GM10266 (cell line): ENCODE measurements around the gene BEAN1.
"Not testable (repeated sequence)": the region's sequence is repeated elsewhere in the genome, so short reads cannot be mapped to it uniquely, and the experiment has no call there.

Experiments
- DNase-seq: peaks from one replicate; pipeline ENCODE4 v3.0.0; 2012; ENCODE audit errors: extremely low spot score
- TF ChIP-seq, protein P1 (sequence below): IDR thresholded peaks from 2 replicates; pipeline ENCODE4 v1.5.1; 2012; ENCODE audit warnings: mild to moderate bottlenecking, low read depth; ENCODE audit not compliant: control insufficient read depth, insufficient read depth; ENCODE audit errors: missing control alignments

The BEAN1 gene

DNA sequence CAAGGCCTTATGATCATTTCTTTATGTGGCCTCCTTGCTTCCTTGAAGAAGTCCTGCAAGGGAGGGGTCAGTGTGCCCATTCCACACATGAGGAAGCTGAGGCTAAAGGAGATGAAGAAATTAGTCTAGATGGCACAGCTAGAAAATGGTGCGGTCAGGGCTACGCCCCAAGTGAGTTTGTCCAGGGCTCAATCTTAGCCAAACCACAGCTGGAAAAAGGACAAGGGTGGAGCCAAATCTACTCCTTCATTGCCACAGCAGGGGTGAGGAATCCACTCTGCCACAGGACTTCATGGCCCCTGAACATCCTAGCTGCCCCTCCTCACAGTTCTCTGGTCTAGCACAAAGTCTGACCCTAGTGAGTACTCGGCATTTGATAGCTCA lies 16.2 kb downstream of the BEAN1 start:
- TF ChIP-seq, protein P1, sequence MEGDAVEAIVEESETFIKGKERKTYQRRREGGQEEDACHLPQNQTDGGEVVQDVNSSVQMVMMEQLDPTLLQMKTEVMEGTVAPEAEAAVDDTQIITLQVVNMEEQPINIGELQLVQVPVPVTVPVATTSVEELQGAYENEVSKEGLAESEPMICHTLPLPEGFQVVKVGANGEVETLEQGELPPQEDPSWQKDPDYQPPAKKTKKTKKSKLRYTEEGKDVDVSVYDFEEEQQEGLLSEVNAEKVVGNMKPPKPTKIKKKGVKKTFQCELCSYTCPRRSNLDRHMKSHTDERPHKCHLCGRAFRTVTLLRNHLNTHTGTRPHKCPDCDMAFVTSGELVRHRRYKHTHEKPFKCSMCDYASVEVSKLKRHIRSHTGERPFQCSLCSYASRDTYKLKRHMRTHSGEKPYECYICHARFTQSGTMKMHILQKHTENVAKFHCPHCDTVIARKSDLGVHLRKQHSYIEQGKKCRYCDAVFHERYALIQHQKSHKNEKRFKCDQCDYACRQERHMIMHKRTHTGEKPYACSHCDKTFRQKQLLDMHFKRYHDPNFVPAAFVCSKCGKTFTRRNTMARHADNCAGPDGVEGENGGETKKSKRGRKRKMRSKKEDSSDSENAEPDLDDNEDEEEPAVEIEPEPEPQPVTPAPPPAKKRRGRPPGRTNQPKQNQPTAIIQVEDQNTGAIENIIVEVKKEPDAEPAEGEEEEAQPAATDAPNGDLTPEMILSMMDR: no peak
- no peak for DNase-seq

DNA sequence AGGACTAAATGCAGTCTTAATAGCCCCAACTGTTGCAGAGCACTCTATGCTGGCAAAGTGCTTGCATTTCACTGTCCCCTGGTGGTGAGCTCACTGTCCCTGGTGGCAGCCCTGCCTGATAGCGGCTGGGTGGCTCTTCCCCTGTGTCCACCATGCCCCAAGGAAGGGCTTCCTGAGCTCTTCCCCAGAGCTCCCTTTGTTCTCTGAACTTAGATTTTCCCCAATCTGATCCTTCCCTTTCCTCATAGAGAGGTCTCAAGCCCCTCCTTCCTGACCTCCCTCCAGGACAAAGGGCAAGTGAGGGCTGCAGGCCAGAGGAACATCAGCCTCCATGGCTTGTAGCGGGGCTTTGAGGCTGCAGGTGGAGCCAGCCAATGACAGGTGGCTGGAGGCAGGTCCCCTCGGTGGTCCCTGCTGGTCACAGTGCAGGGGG lies 17.0 kb downstream of the BEAN1 start:
- TF ChIP-seq, protein P1: no peak
- no peak for DNase-seq

DNA sequence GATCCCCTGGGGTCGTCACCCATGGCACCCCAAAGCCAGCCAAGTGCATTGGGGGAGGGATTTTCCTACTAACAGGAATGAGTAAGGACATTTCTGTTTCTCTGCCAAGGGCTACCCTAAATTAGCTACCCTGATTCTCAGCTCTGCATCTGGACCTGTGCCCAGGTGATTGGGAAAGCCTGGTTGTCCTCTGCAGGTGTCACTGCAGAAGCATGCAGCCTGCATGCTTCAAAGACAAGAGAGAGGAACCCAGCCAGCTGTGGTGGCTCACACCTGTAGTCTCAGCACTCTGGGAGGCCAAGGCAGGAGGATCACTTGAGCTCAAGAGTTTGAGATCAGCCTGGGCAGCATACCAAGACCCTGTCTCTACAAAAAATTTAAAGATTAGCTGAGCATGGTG lies 19.6 kb downstream of the BEAN1 start:
- no peak for DNase-seq
- TF ChIP-seq, protein P1: no peak

DNA sequence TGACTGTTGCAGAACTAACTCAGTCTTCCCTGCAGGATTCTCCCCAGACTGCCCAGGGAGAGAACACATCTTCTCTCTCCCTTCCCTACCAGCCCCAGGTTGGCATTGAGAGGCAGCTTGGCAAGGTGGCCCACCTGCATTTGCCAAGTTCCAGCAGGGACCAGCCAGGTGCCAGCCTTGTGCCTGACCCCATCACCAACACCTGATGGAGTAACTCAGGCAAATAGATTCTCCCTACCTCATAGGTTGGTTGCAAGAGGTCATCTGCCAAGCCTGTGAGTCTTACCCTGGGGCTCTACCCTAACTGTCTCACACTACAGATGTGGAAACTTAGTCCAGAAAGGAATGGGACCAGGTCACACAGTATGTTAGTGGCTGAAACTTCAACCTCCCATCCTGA lies 20.4 kb downstream of the BEAN1 start:
- DNase-seq: no peak
- TF ChIP-seq, protein P1: no peak

DNA sequence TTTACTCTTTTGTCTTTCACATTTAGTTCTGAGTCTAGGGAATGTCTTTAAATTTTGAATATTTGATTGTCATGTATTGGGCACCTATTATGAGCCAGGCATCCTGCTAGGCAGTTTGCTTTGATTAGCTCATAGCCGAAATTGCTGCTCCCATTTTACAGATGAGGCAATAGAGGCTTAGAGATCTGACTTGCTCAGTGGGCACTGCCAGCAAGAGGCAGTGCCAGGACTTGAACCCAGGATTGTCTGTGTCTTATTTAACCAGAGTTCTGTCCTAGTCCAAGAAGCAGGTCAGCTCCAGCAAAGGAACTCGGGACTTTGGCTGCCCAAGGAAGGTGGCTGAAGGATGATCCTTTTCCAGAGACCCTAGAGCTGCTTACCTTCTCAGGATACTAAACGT lies 24.5 kb downstream of the BEAN1 start:
- TF ChIP-seq, protein P1: no peak
- no peak for DNase-seq

DNA sequence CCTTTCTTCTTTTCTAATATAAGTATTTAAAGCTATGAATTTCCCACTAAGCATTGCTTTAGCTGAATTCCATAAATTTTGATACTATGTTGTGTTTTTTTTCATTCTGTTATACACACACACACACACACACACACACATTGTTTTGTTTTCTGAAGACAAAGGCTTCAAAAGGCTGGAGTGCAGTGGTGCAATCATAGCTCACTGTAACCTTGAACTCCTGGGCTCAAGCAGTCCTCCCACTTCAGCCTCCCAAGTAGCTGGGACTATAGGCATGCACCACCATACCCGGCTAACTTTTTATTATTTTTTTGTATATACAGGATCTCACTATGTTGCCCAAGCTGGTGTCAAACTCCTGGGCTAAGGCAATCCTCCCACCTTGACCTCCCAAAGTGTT lies 26.1 kb downstream of the BEAN1 start:
- DNase-seq: not testable (repeated sequence)

DNA sequence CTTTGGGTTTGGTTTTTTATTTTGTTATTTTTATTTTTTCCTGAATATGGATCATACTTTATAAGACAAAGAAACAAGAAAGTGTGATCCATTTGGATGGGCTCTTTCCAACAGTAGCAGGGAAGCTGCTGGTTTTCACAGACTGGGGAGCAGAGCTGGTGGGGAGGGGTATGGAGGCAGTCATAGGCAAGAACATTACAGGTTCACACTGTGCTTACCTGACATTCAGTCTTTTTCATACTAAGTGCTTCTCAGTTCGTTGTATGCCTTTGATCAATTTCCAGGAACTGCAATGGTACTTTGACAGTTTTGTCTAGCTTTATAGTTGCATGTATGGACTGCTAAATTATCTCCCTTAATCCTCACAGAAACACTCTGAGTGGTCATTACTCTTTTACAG lies 27.7 kb downstream of the BEAN1 start:
- TF ChIP-seq, protein P1: no peak
- DNase-seq: no peak

DNA sequence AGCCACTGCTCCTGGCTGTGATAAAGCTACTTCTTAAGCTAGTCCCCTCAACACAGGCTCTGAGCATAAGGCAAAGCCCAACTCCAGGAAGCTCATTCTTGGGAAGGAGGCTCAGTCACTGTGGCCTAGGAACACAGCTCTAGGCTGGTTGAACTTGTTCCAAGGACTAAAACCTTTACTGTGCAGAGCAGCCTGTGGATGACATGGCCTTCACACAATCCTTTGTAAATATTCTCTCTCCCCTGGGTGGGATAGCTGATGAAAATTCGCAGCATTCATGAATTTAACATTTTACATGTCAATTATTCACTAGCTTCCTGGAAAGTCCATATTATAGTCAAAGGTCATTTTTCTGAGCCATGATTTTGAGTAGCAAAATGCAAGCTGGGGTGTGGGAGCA lies 28.9 kb downstream of the BEAN1 start:
- DNase-seq: no peak

More for the DNA sequence above, 28.9 kb downstream of the BEAN1 start:
- TF ChIP-seq, protein P1: no peak
